Islet precursor cell (in vitro differentiated cells): ENCODE results near the gene KRT12.
"Not testable (repeated sequence)": the region's sequence is repeated elsewhere in the genome, so short reads cannot be mapped to it uniquely, and the experiment has no call there.

Experiments used
- DNase-seq: peaks from one replicate; pipeline ENCODE4 v3.0.0-alpha.2; 2018

The KRT12 gene

GRCh38 chr17:40841246-40841645, 25.8 kb downstream of the KRT12 start:
- no peak for DNase-seq

- no peak for DNase-seq
These were observed 27.8 kb downstream of the KRT12 start for GRCh38 chr17:40839194-40839593.

GRCh38 chr17:40836020-40836419, 31.0 kb downstream of the KRT12 start:
- no peak for DNase-seq

DNA sequence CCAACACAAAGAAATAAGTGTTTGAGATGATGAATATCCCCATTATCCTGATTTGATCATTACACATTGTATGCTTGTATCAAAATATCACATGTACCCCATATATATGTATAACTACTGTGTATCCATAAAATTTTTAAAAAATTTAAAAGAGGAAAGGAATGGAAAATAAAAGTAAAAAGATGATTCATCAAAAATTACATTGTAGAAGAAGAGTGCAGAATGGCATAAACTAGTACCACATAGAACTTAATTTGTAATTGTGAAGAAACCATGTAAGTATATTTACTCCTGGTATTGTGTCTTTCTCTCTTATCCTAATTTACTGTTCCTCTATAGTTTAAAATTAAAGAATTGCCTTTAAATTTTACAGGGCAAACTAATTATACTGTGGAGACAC, 33.1 kb downstream of the KRT12 start:
- DNase-seq, result no peak

DNA sequence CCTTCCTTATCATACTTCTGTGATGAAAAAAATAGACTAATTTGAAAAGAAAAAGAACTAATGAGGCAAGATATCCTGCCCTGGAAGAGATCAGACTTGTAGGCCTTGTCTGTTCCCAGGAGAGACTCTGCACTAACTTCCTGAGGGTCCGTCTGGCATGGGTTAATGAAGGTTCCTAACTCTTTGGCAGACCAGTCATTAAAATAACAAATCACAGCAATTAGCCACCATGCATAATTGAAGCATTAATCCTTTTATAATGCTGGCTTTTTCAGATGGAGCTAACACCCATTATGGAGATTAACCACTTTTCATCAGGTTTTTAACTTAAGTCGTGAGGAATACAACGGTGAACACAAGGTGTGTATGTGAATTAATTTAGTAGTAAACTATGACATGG, 34.2 kb downstream of the KRT12 start:
- no peak for DNase-seq

GRCh38 chr17:40830085-40830776, 36.8 kb downstream of the KRT12 start:
- no peak for DNase-seq

DNA sequence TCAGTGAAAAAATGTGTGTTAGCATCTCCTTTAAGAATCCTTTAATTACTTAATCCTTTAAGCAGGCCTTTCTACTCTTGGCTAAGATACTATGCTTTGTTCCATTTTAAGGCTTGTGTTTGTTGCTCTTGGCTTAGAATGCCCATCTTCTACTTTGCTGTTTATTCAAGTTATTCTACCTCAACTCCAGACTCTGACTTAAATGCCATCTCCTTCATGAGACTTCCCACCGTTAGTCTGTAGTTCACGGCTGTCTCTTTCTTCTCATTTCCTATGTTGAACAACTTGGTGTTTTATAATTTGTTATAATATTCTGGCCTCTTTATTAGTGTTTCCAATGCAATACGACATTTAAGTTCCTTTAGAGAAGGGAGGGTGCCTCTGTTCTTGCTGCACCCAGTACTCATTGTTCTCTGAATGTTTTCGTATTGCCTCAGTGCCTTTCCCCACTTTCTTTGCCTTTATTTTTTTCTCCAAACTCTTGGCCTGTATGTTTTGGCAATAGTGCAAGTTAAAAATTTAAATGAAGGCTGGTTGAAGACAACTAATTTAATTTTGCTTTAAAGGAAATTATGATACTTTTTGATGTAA, 38.5 kb downstream of the KRT12 start:
- DNase-seq, result no peak

DNA sequence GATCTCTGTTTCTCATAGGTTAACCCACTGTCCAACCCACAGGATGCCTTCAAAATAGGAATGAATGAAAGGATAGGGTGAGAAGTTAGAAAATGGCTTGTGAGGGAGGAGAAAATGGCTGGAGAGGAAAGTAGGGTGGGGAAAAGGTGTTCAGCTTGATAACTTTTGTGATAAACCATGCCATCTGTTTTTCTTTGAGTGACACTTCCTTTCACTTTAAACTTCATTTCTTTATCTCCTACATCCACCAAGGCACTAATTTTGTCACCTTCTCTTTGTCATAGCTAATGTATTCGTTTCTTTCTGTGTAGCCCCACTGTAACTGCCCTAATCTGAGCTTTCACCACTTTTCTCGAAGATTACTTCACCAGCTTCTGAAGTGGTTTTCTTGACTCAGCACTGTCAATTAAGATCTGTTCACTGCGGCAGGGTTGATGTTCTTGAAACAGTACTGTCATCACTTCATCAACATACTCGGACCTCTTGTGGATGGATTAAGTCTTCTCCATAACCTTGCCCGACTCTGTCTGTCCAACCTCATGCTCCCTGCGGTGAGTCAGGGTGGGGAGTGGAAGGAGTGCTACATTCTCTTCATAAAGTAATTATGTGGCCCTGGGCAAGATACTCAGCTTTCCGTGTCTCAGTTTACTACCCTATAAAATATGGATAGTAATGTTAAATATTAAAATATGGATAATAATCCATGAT, 39.1 kb downstream of the KRT12 start:
- peak; percentile 57 for DNase-seq

- DNase-seq, result no peak
These were observed 41.4 kb downstream of the KRT12 start for GRCh38 chr17:40825599-40825998.

DNA sequence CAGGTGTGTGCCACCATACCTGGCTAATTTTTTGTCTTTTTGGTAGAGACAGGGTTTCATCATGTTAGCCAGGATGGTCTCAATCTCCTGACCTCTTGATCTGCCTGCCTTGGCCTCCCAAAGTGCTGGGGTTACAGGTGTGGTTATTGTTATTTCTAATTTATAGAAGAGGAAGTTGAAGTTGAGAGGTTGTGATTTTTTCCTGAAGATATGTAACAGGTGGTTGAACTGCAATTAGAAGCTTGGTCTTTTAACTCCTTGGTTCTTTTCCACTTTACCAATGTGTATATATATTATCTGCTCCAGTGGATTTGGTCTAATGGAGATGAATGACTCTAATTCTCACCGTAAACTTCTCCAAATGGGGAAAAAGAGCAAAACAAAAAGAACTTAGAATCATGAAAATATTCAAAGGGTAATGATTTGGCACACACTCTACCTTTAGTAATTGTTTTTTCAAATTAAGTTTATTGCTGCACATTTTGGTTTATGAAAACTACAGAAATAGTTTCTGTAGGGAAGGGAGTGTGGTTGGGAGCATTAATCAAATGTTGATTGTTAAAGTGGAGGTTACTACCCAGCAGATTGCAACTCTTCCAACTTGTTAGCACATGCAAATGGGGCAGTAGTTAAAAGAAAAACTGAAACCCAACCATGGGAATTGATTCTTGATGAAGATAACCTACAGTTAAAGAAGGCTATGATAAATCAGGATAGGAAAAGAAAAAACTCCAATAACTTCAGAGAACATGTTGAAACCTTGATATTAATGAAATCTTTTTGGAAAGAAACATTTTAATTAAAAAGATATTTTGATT, 42.8 kb downstream of the KRT12 start:
- DNase-seq, result no peak

GRCh38 chr17:40822132-40822812, 44.8 kb downstream of the KRT12 start, which contains the start of gene KRT10:
TSS of gene KRT10 (minus strand) at chr17:40822614. CDS start at chr17:40822585, 29 bp downstream.
- DNase-seq, result no peak

DNA sequence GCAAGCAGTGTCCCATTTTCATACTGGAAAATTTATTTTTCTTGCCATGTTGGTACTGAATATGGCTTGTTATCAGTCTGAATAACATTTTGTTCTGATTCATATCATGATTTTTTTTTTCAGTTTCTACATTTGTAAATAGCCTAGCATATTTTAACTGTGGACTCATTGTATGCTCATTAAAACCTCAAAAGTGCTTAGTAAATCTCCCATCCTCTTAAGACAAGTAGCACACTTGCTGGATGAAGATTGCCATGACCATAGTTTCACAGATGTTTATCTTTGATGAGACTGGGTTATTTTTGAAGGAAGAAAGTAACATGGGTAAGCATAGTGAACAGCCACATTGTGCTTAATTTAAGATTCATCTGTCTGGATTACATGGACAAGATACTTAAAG, 45.5 kb downstream of the KRT12 start:
- DNase-seq, result no peak

DNA sequence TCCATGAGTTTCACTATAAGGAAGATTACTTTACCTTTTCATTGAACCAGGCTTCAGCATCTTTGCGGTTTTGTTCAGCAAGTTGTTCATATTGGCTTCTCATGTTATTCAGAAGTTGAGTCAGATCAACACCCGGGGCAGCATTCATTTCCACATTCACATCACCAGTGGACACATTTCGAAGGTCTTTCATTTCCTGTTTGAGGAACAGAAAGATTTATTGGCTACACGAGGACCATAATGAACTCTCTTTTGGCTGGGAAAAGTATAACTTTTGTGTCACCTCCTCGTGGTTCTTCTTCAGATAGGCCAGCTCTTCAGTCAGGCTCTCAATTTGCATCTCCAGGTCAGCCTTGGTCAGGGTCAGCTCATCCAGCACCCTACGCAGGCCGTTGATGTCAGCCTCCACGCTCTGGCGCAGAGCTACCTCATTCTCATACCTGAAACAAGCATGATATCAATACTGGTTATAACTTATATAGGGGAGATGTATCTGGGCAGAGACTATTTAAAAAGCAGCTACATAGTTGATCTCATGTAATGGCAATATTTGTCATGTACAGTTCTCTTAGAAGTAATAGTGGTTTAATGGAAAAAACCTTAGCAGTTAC, 46.7 kb downstream of the KRT12 start:
- DNase-seq, result no peak

DNA sequence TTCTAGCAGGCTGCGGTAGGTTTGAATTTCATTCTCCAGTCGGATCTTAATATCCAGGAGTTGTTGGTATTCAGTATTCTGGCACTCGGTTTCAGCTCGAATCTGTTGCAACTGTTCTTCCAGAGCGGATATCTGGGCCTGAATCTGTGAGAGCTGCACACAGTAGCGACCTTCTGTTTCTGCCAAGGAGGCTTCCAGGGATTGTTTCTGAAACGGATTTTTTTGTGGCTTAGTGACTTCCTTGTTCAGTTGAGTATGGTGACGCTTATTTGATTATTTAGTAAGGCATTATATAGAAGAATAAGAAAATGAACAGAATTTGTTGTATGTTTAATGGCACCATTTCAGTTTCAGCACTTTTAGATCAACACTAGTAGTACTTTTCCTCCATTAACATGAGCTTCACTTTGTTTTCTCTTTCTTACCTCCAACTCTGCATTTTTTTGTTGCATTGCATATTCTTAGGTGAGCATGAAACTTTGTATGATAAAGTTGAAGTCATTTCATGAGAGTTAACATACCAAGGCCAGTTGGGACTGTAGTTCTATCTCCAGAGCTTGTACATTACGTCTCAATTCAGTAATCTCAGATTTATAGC, 47.4 kb downstream of the KRT12 start:
- DNase-seq, result no peak

DNA sequence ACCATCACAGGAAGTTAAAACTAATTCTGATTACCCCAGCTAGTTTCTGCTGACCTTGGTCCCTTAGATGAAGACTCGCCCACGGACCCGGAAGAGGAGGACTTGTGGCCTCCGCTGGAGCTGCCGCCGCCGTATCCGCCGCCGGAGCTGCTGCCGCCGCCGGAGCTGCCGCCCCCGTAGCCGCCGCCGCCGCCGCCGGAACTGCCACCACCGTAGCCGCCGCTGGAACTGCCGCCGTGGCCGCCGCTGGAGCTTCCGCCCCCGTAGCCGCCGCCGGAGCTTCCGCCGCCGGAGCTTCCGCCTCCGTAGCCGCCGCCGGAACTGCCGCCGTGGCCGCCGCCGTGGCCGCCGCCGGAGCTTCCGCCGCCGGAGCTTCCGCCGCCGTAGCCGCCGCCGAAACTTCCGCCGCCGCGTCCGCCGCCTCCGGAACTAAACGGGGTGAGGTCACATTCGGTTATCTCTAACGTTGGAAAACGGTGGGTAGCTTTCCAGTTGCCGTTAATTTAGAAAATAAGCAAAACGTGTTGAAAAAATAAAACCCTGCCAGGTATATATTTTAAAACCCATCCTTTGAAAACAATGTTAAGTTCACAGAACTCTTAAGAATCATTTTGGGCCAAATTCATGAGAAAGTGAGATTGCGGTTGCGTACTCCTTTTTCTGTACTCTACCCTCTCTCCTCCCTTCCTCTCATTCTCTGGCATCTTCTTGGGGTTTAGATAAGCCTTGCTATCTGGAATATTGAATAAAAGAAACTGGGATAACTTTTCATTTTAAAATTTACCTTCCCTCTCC, 48.1 kb downstream of the KRT12 start:
- DNase-seq, result peak; percentile 94

DNA sequence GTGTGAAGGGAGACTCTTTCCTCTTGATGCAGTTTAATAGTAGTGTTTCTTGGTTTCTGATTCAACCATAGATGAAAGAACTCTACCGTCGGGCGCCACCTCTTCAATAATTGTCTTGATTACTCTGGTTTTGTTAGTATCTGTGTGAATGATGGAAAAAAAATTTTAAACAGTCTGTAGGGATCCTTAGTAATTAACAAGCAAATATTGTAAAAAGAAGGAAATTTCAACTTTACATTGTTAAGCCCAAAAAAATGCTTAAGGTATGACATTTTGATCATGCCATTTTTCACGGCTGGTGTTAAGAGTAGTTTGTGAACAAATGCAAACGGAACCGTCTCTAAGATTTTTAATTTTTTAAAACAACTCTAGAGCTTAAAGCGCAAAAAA, 48.7 kb downstream of the KRT12 start:
- no peak for DNase-seq

DNA sequence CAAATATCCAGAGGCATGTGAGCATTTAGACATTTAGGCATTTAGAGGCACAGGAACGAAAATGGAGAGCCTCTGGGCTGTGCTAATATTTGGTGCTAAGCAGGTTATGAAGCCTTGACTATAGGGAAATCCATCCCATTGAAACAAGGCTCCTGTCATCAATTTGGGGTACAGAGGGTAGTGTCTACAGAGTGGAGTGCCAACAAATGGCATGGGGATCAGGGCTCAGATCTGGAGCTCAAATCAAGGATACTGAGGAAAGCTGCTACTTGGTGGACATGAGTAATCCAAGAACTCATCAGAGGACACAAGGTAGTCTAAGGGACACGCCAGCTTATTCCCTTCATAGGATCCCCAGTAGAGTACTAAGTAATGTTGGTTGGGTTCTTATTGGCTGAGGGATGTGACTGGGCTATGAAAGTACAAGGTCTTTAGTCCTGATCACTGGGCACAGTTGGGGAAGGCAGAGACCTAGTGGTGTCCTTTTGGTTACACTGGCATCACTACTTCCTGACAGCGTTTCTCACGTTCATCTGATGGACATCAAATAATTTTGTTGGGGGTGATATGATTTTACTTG, 49.8 kb downstream of the KRT12 start:
- no peak for DNase-seq

GRCh38 chr17:40816569-40816968, 50.5 kb downstream of the KRT12 start:
- no peak for DNase-seq

GRCh38 chr17:40815381-40815780, 51.6 kb downstream of the KRT12 start:
- DNase-seq, result no peak

DNA sequence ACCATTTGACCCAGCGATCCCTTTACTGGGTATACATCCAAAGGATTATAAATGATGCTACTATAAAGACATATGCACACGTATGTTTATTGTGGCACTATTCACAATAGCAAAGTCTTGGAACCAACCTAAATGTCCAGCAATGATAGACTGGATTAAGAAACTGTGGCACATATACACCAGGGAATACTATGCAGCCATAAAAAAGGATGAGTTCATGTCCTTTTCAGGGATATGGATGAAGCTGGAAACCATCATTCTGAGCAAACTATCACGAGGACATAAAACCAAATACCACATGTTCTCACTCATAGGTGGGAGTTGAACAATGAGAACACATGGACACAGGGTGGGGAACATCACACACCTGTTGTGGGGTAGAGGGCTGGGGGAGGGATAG, 52.4 kb downstream of the KRT12 start:
- not testable (repeated sequence) for DNase-seq

- DNase-seq, result no peak
These were observed 53.2 kb downstream of the KRT12 start for GRCh38 chr17:40813804-40814203.
